ENCODE data around the gene NECTIN1.

Gene NECTIN1

GRCh38 chr11:119739021-119739703 is 10.2 kb upstream of the NECTIN1 start:
- no peak overlapping the region for H2AFZ ChIP-seq (ENCODE audit: low read depth, low read length)
- no peaks in the 10 kb centered on the region for H4K20me1 ChIP-seq (ENCODE audit: insufficient read depth, low read length)
- H3K36me3 ChIP-seq (replicated peaks; ENCODE audit: low read depth, low read length): peaks cover 3% of the 10 kb centered on the region
- TF ChIP-seq CTCF (IDR thresholded peaks at IDR 0.05; ENCODE audit: low read depth, low read length): no peak
- TF ChIP-seq EZH2phosphoT487 (IDR thresholded peaks at IDR 0.05; ENCODE audit: low read depth): no peak
- H3K9me3 ChIP-seq (ENCODE audit: insufficient read depth, low read length): no peaks in the 10 kb centered on the region
- H3K4me3 ChIP-seq (ENCODE audit: low read length): no peak overlapping the region
- no peaks in the 10 kb centered on the region for H3K79me2 ChIP-seq (ENCODE audit: low read length)
- no peaks in the 10 kb centered on the region for H3K4me1 ChIP-seq (ENCODE audit: low read length)
- H3K9ac ChIP-seq (ENCODE audit: low read length): no peak overlapping the region
- no peak overlapping the region for H3K27ac ChIP-seq (ENCODE audit: low read length)
- no peak overlapping the region for H3K4me2 ChIP-seq (ENCODE audit: low read length)
- no peaks in the 10 kb centered on the region for H3K27me3 ChIP-seq (ENCODE audit: low read depth, low read length)

GRCh38 chr11:119738059-119738439 is 9.0 kb upstream of the NECTIN1 start:
- H3K4me1 ChIP-seq (ENCODE audit: low read length): no peaks in the 10 kb centered on the region
- H2AFZ ChIP-seq (ENCODE audit: low read depth, low read length): no peak overlapping the region
- H3K4me2 ChIP-seq (ENCODE audit: low read length): no peak overlapping the region
- no peaks in the 10 kb centered on the region for H3K27me3 ChIP-seq (ENCODE audit: low read depth, low read length)
- TF ChIP-seq CTCF (IDR thresholded peaks at IDR 0.05; ENCODE audit: low read depth, low read length): no peak
- no peak for TF ChIP-seq EZH2phosphoT487 (IDR thresholded peaks at IDR 0.05; ENCODE audit: low read depth)
- no peak overlapping the region for H3K4me3 ChIP-seq (ENCODE audit: low read length)
- peaks cover 3% of the 10 kb centered on the region for H3K36me3 ChIP-seq (replicated peaks; ENCODE audit: low read depth, low read length)
- H3K9ac ChIP-seq (ENCODE audit: low read length): no peak overlapping the region
- H3K27ac ChIP-seq (ENCODE audit: low read length): no peak overlapping the region
- H4K20me1 ChIP-seq (ENCODE audit: insufficient read depth, low read length): no peaks in the 10 kb centered on the region
- H3K79me2 ChIP-seq (ENCODE audit: low read length): no peaks in the 10 kb centered on the region
- H3K9me3 ChIP-seq (ENCODE audit: insufficient read depth, low read length): no peaks in the 10 kb centered on the region

- Histone ChIP-seq H3K4me3 (ENCODE audit: low read length) (no peak overlapping the region), H3K4me2 (ENCODE audit: low read length) (no peak overlapping the region), H3K27me3 (ENCODE audit: low read depth, low read length) (no peaks in the 10 kb centered on the region), H3K4me1 (ENCODE audit: low read length) (no peaks in the 10 kb centered on the region), H4K20me1 (ENCODE audit: insufficient read depth, low read length) (no peaks in the 10 kb centered on the region), H3K9me3 (ENCODE audit: insufficient read depth, low read length) (no peaks in the 10 kb centered on the region), H3K79me2 (ENCODE audit: low read length) (no peaks in the 10 kb centered on the region), H3K27ac (ENCODE audit: low read length) (no peak overlapping the region), H3K9ac (ENCODE audit: low read length) (no peak overlapping the region), H2AFZ (ENCODE audit: low read depth, low read length) (no peak overlapping the region), H3K36me3 (replicated peaks; ENCODE audit: low read depth, low read length) (peaks cover 3% of the 10 kb centered on the region)
- TF ChIP-seq CTCF (IDR thresholded peaks at IDR 0.05; ENCODE audit: low read depth, low read length): no peak
- no peak for TF ChIP-seq EZH2phosphoT487 (IDR thresholded peaks at IDR 0.05; ENCODE audit: low read depth)
These were observed 8.5 kb upstream of the NECTIN1 start for GRCh38 chr11:119737366-119738058.

GRCh38 chr11:119734788-119735187 is 5.8 kb upstream of the NECTIN1 start:
- Histone ChIP-seq H3K9me3 (ENCODE audit: insufficient read depth, low read length) (no peaks in the 10 kb centered on the region), H3K4me1 (ENCODE audit: low read length) (peaks cover 7% of the 10 kb centered on the region), H3K4me2 (ENCODE audit: low read length) (no peak overlapping the region), H3K27me3 (ENCODE audit: low read depth, low read length) (no peaks in the 10 kb centered on the region), H3K4me3 (ENCODE audit: low read length) (no peak overlapping the region), H3K9ac (ENCODE audit: low read length) (no peak overlapping the region), H2AFZ (ENCODE audit: low read depth, low read length) (no peak overlapping the region), H3K79me2 (ENCODE audit: low read length) (no peaks in the 10 kb centered on the region), H3K36me3 (replicated peaks; ENCODE audit: low read depth, low read length) (peaks cover 3% of the 10 kb centered on the region), H3K27ac (ENCODE audit: low read length) (no peak overlapping the region), H4K20me1 (ENCODE audit: insufficient read depth, low read length) (no peaks in the 10 kb centered on the region)
- TF ChIP-seq EZH2phosphoT487 (IDR thresholded peaks at IDR 0.05; ENCODE audit: low read depth) (no peak), CTCF (IDR thresholded peaks at IDR 0.05; ENCODE audit: low read depth, low read length) (no peak)
